ENCODE measurements around the gene RABGEF1. TPM values are rescaled to one million over a fixed set of nuclear protein-coding genes. Genes with fewer than 3 reads are reported as not detected.

Gene RABGEF1
- total and polyA plus RNA-seq, 12 donors, result 23.6 to 50.2 (median 34.1) TPM

GRCh38 chr7:66847879-66848790 lies 107.6 kb downstream of the RABGEF1 start:
- 64 to 81% (median 71%) methylated on average over 8 to 9 of the region's 9 CpGs for WGBS, 4 donors
- Histone ChIP-seq H3K4me3 (no peak overlapping the region), H3K36me3 (replicated peaks in 1 of 2) (no peaks in the 10 kb centered on the region), H3K4me1 (replicated peaks in 1 of 2) (peaks cover 6 to 12% of the 10 kb centered on the region in 2 donors), H3K9me3 (replicated peaks in 1 of 3) (no peaks in the 10 kb centered on the region), H3K27me3 (no peaks in the 10 kb centered on the region), H3K27ac (peak overlapping the region in 1 of 5 donors; percentile 26)
- intact Hi-C loops (cut with DNase I), result loop anchor here in 1 of 2 donors (10.0 kb wide), 1 partner anchor 113 kb away; no protein-coding TSS in a partner anchor
- no peak for DNase-seq
- no peak for TF ChIP-seq CTCF (IDR thresholded peaks at IDR 0.05)
- TF ChIP-seq POLR2A (IDR thresholded peaks at IDR 0.05), result no peak

GRCh38 chr7:66859339-66859738 lies 118.8 kb downstream of the RABGEF1 start:
- 83 to 95% (median 88%) methylated on average over 1 of the region's 1 CpG for WGBS, 4 donors
- no peak for DNase-seq
- Histone ChIP-seq H3K27me3 (no peaks in the 10 kb centered on the region), H3K36me3 (replicated peaks in 1 of 2) (no peaks in the 10 kb centered on the region), H3K4me1 (replicated peaks in 1 of 2) (no peaks in the 10 kb centered on the region), H3K4me3 (no peak overlapping the region), H3K27ac (no peak overlapping the region), H3K9me3 (replicated peaks in 1 of 3) (no peaks in the 10 kb centered on the region)
- intact Hi-C loops (cut with DNase I), result no loop called here
- TF ChIP-seq CTCF (IDR thresholded peaks at IDR 0.05), result no peak
- no peak for TF ChIP-seq POLR2A (IDR thresholded peaks at IDR 0.05)

- intact Hi-C loops (cut with DNase I), result no loop called here
- H3K4me1 ChIP-seq (replicated peaks in 1 of 2), result no peaks in the 10 kb centered on the region
- peak in 3 of 7 donors; percentile 13 to 23 (median 22) for DNase-seq
- H3K36me3 ChIP-seq (replicated peaks in 1 of 2), result no peaks in the 10 kb centered on the region
- 74 to 87% (median 78%) methylated on average over 8 to 10 of the region's 10 CpGs for WGBS, 4 donors
- no peak overlapping the region for H3K27ac ChIP-seq
- no peak overlapping the region for H3K4me3 ChIP-seq
- no peaks in the 10 kb centered on the region for H3K9me3 ChIP-seq (replicated peaks in 1 of 3)
- H3K27me3 ChIP-seq, result no peaks in the 10 kb centered on the region
- TF ChIP-seq CTCF (IDR thresholded peaks at IDR 0.05), result no peak
Observed at GRCh38 chr7:66859794-66860645, 119.5 kb downstream of the RABGEF1 start.

GRCh38 chr7:66860767-66861166 lies 120.2 kb downstream of the RABGEF1 start:
- no peak overlapping the region for H3K4me3 ChIP-seq
- intact Hi-C loops (cut with DNase I), result no loop called here
- no peak for TF ChIP-seq POLR2A (IDR thresholded peaks at IDR 0.05)
- TF ChIP-seq CTCF (IDR thresholded peaks at IDR 0.05), result no peak
- H3K27ac ChIP-seq, result no peak overlapping the region
- H3K4me1 ChIP-seq (replicated peaks in 1 of 2), result no peaks in the 10 kb centered on the region
- no peak for DNase-seq
- WGBS, 4 donors, result 94 to 97% (median 96%) methylated on average over 3 of the region's 3 CpGs
- H3K36me3 ChIP-seq (replicated peaks in 1 of 2), result no peaks in the 10 kb centered on the region
- no peaks in the 10 kb centered on the region for H3K27me3 ChIP-seq
- H3K9me3 ChIP-seq (replicated peaks in 1 of 3), result no peaks in the 10 kb centered on the region
